GM18517 (cell line): ENCODE results near the gene YWHAG.
"Not testable (repeated sequence)": the region's sequence is repeated elsewhere in the genome, so short reads cannot be mapped to it uniquely, and the experiment has no call there.

Experiments used
- ATAC-seq: cut with Tn5 transposase; IDR thresholded peaks from one replicate; pipeline ENCODE4 v1.9.1; 2021; ENCODE audit warnings: mild to moderate bottlenecking, moderate library complexity; ENCODE audit not compliant: unreplicated experiment

The YWHAG gene

GRCh38 chr7:76351372-76351771 is 7.4 kb downstream of the YWHAG start:
- ATAC-seq: no peak

GRCh38 chr7:76349313-76349885 is 9.4 kb downstream of the YWHAG start:
- ATAC-seq: no peak

- no peak for ATAC-seq
Observed at GRCh38 chr7:76347710-76348109, 11.1 kb downstream of the YWHAG start.

GRCh38 chr7:76346778-76347177 is 12.0 kb downstream of the YWHAG start:
- ATAC-seq: no peak

- no peak for ATAC-seq
Observed at GRCh38 chr7:76346097-76346496, 12.7 kb downstream of the YWHAG start.

- ATAC-seq: no peak
Observed at GRCh38 chr7:76343931-76344321, 14.9 kb downstream of the YWHAG start.

GRCh38 chr7:76343294-76343930 is 15.4 kb downstream of the YWHAG start:
- ATAC-seq: no peak

GRCh38 chr7:76342222-76342621 is 16.6 kb downstream of the YWHAG start:
- ATAC-seq: no peak

- no peak for ATAC-seq
Observed at GRCh38 chr7:76340617-76341131, 18.1 kb downstream of the YWHAG start.

- ATAC-seq: no peak
Observed at GRCh38 chr7:76338298-76339084, 20.3 kb downstream of the YWHAG start.

- ATAC-seq: no peak
Observed at GRCh38 chr7:76337147-76337546, 21.6 kb downstream of the YWHAG start.

- no peak for ATAC-seq
Observed at GRCh38 chr7:76336094-76336493, 22.7 kb downstream of the YWHAG start.

GRCh38 chr7:76335417-76335816 is 23.4 kb downstream of the YWHAG start:
- ATAC-seq: not testable (repeated sequence)

- ATAC-seq: no peak
Observed at GRCh38 chr7:76334320-76334967, 24.3 kb downstream of the YWHAG start.

GRCh38 chr7:76333511-76334101 is 25.2 kb downstream of the YWHAG start:
- no peak for ATAC-seq

- ATAC-seq: no peak
Observed at GRCh38 chr7:76332078-76332477, 26.7 kb downstream of the YWHAG start.

GRCh38 chr7:76330673-76331072 is 28.1 kb downstream of the YWHAG start:
- ATAC-seq: no peak

GRCh38 chr7:76330261-76330660 is 28.5 kb downstream of the YWHAG start:
- ATAC-seq: no peak

- no peak for ATAC-seq
Observed at GRCh38 chr7:76329479-76329878, 29.3 kb downstream of the YWHAG start.

- ATAC-seq: no peak
Observed at GRCh38 chr7:76328389-76328788, 30.4 kb downstream of the YWHAG start.

GRCh38 chr7:76327610-76328009 is 31.2 kb downstream of the YWHAG start:
- no peak for ATAC-seq
